GM20431 (cell line): Measurements from ENCODE around the gene PGM5.
"Not testable (repeated sequence)": the region's sequence is repeated elsewhere in the genome, so short reads cannot be mapped to it uniquely, and the experiment has no call there.

Experiments used
- in situ Hi-C: fragments of 300-500 bp; cut with MseI, MboI; formaldehyde crosslinking; loops from one replicate; pipeline ENCODE4 v1.15.0; 2020; ENCODE audit warnings: low sequenced_read_pairs; ENCODE audit not compliant: unreplicated experiment

Gene PGM5

DNA sequence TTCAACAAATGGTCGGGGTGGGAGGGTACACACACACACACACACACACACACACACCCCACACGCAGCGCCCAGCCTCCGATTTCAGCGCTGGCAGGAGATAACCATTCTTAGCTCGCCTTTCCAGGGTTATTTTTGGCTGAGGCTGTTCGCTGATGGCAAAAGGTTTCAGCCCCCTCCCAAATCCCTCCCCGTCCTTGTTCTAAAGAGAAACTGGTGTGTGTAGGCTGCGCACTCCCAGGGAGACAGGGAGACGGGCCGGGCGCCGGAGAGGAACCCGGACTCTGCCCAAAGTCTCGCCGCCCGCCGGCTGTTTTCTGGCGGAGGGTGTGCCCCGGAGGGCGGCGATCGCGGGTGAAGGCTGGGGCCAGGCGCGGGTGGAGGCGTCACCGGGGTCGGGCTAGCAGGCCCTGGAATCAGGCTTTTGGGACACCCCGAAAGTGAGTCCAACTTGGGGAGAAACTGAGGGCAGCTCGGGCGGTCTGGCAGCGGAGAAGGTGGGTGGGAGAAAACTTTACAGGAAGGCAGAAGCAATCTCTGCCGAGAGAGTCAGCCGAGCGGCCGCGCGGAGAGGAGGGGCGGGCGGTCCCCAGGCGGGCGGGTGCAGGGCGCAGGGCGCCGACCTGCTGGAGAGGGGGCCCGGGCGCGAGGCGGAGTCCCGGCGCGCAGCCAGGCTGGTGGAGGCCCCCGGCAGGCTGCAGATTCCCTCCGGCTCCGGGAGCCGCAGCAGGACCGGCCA is at the start of gene PGM5:
Gene PGM5, plus strand, starts transcription at position 232 of the 739 bp plus-strand sequence. CDS start 517 bp downstream, outside the sequence.
- in situ Hi-C loops, result not testable (repeated sequence)

GRCh38 chr9:68307127-68307526 is 49.3 kb upstream of the PGM5 start:
- in situ Hi-C loops, result not testable (repeated sequence)

DNA sequence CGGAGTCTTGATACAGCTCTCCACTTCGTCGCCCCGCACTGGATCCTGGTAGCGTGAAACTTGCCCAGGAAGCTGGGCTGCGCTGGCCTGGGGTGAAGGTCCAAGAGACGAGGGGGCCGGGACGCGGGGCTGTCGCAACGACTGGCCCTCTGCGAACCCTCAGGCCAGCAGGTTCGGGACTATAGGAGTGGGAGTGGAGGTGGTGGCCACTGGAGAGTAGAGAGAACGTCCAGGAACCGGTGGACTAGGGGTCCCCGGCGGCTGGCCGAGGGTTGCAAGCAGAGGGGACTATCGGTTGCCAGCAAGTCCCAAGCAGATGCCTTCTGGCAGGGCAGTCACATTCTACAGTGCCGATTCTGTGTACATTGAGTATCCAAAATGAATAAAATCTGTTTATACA is 48.8 kb upstream of the PGM5 start:
- in situ Hi-C loops, result not testable (repeated sequence)

GRCh38 chr9:68311208-68311607 is 45.2 kb upstream of the PGM5 start:
- in situ Hi-C loops, result not testable (repeated sequence)

GRCh38 chr9:68318209-68318608 is 38.2 kb upstream of the PGM5 start:
- in situ Hi-C loops, result not testable (repeated sequence)

- in situ Hi-C loops, result not testable (repeated sequence)
Measured at GRCh38 chr9:68323749-68324148, 32.7 kb upstream of the PGM5 start.

DNA sequence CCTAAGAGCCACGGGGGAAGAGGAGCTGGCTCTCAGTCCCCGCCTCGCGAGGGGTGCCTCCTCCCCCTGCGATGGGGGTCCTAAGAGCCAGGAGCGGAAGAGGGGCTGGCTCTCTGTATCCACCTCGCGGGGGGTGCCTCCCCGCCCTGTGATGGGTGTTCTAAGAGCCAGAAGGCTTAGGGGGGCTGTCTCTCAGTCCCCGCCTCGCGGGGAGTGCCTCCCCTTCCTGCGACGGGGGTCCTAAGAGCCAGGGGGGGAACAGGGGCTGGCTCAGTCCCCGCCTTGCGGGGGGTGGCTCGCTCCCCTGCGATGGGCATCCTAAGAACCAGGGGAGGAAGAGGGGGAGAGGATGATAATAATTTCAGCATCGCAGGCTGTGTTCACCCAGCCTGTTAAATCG is 31.9 kb upstream of the PGM5 start:
- in situ Hi-C loops, result not testable (repeated sequence)

DNA sequence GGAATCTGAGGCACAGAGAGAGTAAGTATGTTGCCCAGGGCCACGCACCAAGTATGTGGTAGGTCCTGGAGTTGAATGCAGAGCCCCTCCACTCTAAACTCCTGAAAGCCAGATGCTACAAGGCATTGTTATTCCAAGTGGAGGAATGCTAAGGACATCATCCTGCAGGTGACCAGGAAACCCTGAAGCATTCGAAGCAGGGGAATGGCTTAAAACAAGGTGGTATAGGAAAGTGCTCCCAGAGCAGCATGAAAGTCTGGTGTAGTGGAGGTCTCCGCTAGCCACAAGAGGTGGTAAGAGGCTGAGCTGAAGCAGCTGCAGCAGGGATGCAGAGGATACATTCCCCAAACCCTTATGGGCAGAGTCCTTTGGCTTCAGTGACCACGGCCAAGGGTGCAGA is 27.3 kb upstream of the PGM5 start:
- in situ Hi-C loops, result not testable (repeated sequence)

DNA sequence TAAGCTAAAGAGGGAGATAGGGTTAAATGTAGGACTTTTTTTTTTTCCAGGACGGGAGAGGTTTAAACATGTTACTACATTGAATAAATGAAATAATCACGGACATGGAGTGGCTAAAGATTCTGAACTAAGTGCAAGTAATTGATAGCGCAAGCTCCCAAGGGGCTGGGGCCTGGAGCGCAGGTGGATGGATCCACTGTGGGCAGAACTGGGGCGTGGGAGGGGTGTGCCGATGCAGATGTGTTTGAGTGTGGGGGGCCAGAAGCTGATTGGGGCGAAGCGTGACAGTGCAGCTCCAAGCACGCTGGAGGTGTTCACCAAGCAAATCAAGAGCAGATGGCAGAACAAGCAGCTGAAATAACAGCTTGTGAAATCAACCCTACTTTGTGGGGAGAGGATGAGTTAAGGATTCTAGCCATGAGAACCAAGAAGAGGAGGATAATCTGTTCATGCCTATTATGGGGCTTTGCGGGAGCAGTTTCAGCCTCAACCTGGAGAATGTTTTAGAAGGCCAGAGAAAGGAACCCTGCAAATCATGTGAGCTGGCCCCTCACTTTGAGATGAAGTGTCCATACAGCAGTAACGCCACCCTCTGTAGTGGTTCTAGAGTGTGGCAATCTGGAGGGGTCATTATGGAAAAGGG is 25.8 kb upstream of the PGM5 start:
- in situ Hi-C loops, result not testable (repeated sequence)

- in situ Hi-C loops, result not testable (repeated sequence)
Measured at GRCh38 chr9:68332122-68332521, 24.3 kb upstream of the PGM5 start.

DNA sequence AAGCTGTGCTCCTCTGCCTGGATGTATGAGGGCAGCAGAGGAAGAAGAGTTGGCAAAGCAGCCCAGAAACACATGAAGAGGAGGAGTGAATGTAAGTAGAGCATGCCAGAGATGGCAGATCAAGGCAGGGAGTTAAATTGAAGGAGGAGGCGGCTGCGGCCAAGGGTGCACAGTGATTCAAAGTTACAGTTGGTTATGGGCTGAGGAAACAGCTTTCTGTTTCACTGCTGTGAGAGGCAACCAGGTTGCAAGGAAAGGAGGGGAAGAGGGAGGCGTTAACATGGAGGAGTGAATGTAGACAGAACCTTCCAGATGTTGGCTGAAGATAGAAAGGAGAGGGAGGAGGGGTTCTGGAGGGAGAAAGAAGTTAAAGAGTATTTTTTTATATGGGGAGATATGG is 20.5 kb upstream of the PGM5 start:
- in situ Hi-C loops, result not testable (repeated sequence)

DNA sequence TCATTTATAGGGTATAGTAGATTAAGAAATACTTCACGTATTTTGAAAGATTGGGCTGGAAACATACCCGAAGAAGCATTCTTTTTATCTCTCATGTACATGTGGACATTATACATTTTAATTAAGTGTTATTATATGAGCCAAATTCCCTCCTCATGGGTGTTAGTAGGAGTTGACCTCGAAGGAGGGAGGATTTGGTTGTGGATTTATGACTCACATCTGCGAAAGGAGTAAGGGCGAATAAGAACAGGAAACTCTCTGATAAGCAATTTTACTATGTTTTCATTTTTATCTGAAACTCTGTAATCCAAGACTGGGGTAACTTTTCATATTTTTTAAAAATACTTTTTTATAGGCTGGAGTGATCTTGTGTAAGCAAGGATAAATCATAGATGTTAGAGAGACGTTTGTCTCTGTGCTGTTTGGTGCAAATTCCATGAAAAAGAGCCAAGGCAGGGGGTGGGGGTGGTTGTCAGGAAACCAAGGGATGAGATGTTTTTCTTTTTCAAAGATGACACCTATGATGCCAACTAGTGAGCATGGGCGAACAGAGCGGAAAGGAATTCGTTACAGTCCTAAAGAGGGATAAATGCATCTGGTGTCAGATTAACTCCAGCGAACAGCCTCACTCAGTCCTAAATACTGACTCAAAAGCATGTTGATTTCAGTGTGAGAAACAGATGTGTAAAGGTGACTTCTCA is 19.6 kb upstream of the PGM5 start:
- in situ Hi-C loops, result not testable (repeated sequence)

- in situ Hi-C loops, result not testable (repeated sequence)
Measured at GRCh38 chr9:68338000-68338399, 18.4 kb upstream of the PGM5 start.

- in situ Hi-C loops, result not testable (repeated sequence)
Measured at GRCh38 chr9:68342265-68343025, 14.0 kb upstream of the PGM5 start.

DNA sequence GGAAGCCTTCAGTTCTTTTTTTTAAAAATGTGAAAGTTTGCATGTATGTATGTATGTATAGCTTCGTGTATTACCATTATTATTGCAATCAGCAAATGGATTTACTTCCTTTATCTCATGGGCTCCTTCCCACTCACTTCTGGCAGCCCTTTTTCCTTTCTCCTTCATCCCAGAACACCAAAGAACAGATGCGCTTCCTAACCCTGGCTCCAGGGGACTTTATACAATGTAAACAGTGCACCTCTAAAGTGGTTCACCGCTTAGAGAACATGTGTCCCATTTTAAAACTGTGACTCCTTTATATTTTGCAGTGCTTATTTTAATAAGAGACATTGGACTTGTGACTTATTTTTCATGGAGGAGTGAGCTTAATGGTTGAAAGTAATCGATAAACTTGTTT is 13.2 kb upstream of the PGM5 start:
- in situ Hi-C loops, result not testable (repeated sequence)

DNA sequence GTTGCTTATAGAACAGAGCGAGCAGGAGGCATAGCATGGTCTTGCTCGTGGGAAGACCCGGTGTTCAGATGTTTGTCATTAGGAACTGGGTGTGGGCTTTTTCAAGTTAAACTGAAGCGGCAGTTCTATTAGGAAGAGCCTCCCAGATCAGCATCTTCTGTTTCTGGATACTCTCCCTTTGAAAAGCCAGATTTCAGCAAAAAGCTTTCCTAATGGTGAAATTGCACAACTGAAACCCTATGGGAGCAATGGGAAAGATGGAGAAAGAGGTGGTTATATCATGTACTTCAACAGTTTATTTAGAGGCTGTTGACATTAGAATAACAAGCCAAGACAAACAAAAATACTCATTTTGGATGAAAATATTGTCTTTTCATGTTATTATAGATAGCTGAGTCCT is 12.4 kb upstream of the PGM5 start:
- in situ Hi-C loops, result not testable (repeated sequence)

DNA sequence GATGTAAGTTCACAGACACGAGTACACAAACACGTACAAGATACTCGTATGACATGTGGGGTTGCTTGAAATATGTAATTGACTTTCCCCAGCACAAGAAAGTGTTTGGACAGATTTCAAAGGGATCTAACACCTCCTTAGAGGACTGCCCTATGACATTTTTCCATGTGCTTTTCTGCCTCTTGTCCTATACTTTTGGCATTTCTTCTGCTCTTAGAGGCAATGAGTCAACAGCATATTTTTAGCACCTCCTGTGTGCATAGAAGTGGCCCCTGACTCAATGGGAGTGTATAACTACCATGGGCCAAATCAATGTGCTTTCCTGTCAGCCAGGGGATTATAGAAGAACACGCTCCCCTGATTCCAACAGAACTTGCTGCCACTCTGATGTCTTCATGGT is 4.7 kb upstream of the PGM5 start:
- in situ Hi-C loops, result not testable (repeated sequence)

GRCh38 chr9:68355993-68356379 is 425 bp upstream of the PGM5 start:
- in situ Hi-C loops, result not testable (repeated sequence)

- in situ Hi-C loops, result not testable (repeated sequence)
Measured at GRCh38 chr9:68357119-68357714, 806 bp downstream of the PGM5 start.

DNA sequence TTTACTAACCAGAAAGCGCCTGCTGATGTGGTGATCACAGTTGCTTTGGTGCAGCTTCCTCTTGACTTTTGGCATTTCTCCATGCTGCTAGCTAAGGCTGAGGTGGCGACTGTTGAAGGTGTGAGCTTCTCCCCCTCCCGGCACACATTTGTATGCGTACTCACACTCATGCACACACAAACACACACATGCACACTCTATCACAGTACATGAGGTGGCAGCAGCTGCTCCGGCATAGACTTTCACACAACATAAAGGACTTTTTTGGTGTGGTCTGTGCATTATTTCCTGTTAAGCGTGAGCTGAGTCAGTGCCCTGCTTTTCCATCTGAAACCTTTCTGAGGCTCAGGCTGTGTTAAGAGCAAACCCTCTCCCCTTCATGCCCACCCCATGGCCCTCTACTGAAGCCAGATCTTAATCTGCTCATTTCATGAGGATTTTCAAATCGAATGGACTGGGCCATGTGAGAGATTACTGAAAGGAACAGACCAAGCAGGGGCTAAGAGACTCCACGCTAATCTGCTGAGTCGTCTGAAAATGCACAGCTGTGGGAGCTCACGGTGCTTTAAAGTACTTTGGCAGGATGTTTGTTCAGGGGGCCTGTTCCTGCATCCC is 10.6 kb downstream of the PGM5 start:
- in situ Hi-C loops, result not testable (repeated sequence)
